CD14-positive monocyte (primary cell): ENCODE results near the gene REELD1. TPM values are rescaled to one million over a fixed set of nuclear protein-coding genes. Genes with fewer than 3 reads are reported as not detected.

Experiments used
- DNase-seq, 3 donors: peaks; one replicate each; pipeline ENCODE4 v3.0.0-alpha.2; 2011 to 2022
- H2AFZ ChIP-seq: 2 replicates; pipeline ENCODE4 v1.6.0; 2012; ENCODE audit warnings: mild to moderate bottlenecking, low read depth, low read length, inconsistent platforms; ENCODE audit not compliant: insufficient read depth, poor library complexity, severe bottlenecking
- H3K27ac ChIP-seq, 2 donors: 1 replicate in 1 of 2; 2 replicates in 1 of 2; pipeline ENCODE4 v1.5.1; 2012 to 2013; ENCODE audit warnings: low read length in 2 of 2, control low read depth in 1 of 2, inconsistent platforms in 1 of 2, low read depth in 1 of 2, mild to moderate bottlenecking in 1 of 2
- H3K27me3 ChIP-seq, 2 donors: one replicate each; pipeline versions ENCODE4 v1.6.0 to v1.6.1; 2011 to 2013; ENCODE audit warnings: low read length in 2 of 2; ENCODE audit not compliant: control insufficient read depth in 2 of 2, insufficient read depth in 2 of 2
- H3K36me3 ChIP-seq, 2 donors: replicated peaks in 1 of 2; 1 replicate in 1 of 2; 2 replicates in 1 of 2; pipeline versions ENCODE4 v1.5.1 to v1.6.1; 2012 to 2013; ENCODE audit warnings: low read length in 2 of 2, control low read depth in 1 of 2, inconsistent platforms in 1 of 2, mild to moderate bottlenecking in 1 of 2; ENCODE audit not compliant: insufficient read depth in 2 of 2, control insufficient read depth in 1 of 2
- H3K4me1 ChIP-seq, 2 donors: 1 replicate in 1 of 2; 2 replicates in 1 of 2; pipeline versions ENCODE4 v1.5.1 to v1.6.1; 2012 to 2013; ENCODE audit warnings: low read length in 2 of 2, control low read depth in 1 of 2, inconsistent platforms in 1 of 2, mild to moderate bottlenecking in 1 of 2, moderate library complexity in 1 of 2; ENCODE audit not compliant: insufficient read depth in 2 of 2, control insufficient read depth in 1 of 2
- H3K4me2 ChIP-seq: replicated peaks from 2 replicates; pipeline ENCODE3; 2012; ENCODE audit warnings: low read length, moderate library complexity, mild to moderate bottlenecking; ENCODE audit not compliant: poor library complexity, severe bottlenecking; ENCODE audit errors: extremely low read depth
- H3K4me3 ChIP-seq, 3 experiments: fragments of 200-600 bp in 1 of 3; sonication (generic) in 1 of 3; replicated peaks in 1 of 3; 1 replicate in 2 of 3; 2 replicates in 1 of 3; pipeline ENCODE4 v1.5.1; 2011 to 2013; ENCODE audit warnings: low read length in 3 of 3, mild to moderate bottlenecking in 3 of 3, control low read depth in 2 of 3, low read depth in 2 of 3, inconsistent platforms in 1 of 3, moderate library complexity in 1 of 3
- H3K79me2 ChIP-seq: 2 replicates; pipeline ENCODE4 v1.6.0; 2012; ENCODE audit warnings: mild to moderate bottlenecking, control low read depth, inconsistent platforms, low read length, moderate library complexity; ENCODE audit not compliant: insufficient read depth
- H3K9ac ChIP-seq: 2 replicates; pipeline ENCODE4 v1.6.0; 2017; ENCODE audit warnings: low read length, mild to moderate bottlenecking; ENCODE audit not compliant: insufficient read depth, poor library complexity, severe bottlenecking
- H3K9me3 ChIP-seq, 2 donors: replicated peaks in 1 of 2; 1 replicate in 1 of 2; 2 replicates in 1 of 2; pipeline versions ENCODE4 v1.5.1 to v1.6.1; 2012 to 2013; ENCODE audit warnings: low read length in 2 of 2, control low read depth in 1 of 2; ENCODE audit not compliant: control insufficient read depth in 1 of 2, insufficient read depth in 1 of 2
- H4K20me1 ChIP-seq: 2 replicates; pipeline ENCODE4 v1.6.0; 2012; ENCODE audit warnings: mild to moderate bottlenecking, low read length, control low read depth, moderate library complexity; ENCODE audit not compliant: insufficient read depth
- H3K27ac Mint-ChIP-seq, 7 donors: one replicate each; pipeline ENCODE4 v1.8.0; 2020; ENCODE audit warnings: mild to moderate bottlenecking in 7 of 7, mixed read lengths in 7 of 7, moderate library complexity in 6 of 7, inconsistent platforms in 2 of 7
- H3K27me3 Mint-ChIP-seq, 3 donors: one replicate each; pipeline ENCODE4 v1.8.0; 2021 to 2022; ENCODE audit warnings: low read depth in 3 of 3, mild to moderate bottlenecking in 3 of 3, mixed read lengths in 3 of 3, moderate library complexity in 3 of 3, inconsistent platforms in 1 of 3
- H3K36me3 Mint-ChIP-seq, 2 donors: one replicate each; pipeline ENCODE4 v1.8.0; 2020; ENCODE audit warnings: mixed read lengths in 2 of 2, inconsistent platforms in 1 of 2, mild to moderate bottlenecking in 1 of 2
- H3K4me1 Mint-ChIP-seq: one replicate; pipeline ENCODE4 v1.8.0; 2020; ENCODE audit warnings: mild to moderate bottlenecking, mixed read lengths
- H3K4me3 Mint-ChIP-seq, 2 donors: one replicate each; pipeline ENCODE4 v1.8.0; 2020; ENCODE audit warnings: mild to moderate bottlenecking in 2 of 2, mixed read lengths in 2 of 2, moderate library complexity in 1 of 2
- H3K9me3 Mint-ChIP-seq, 7 donors: one replicate each; pipeline ENCODE4 v1.8.0; 2020 to 2022; ENCODE audit warnings: mixed read lengths in 7 of 7, mild to moderate bottlenecking in 6 of 7, moderate library complexity in 6 of 7, inconsistent platforms in 2 of 7
- WGBS: methylation state at CpG from one replicate; pipeline ENCODE4 v1.1.5; 2013; ENCODE audit warnings: missing lambda C conversion rate; ENCODE audit not compliant: insufficient coverage; 5-methylcytosine and 5-hydroxymethylcytosine counted together
- intact Hi-C, 2 donors: fragments of 100-400 bp; cut with micrococcal nuclease; formaldehyde crosslinking; loops; one replicate each; pipeline versions ENCODE4 v1.15.0 to v1.15.1; 2023
- polyA plus RNA-seq, 3 donors: library from polyadenylated mRNA; depleted of rRNA in 1 of 3; unstranded in 2 of 3; stranded (reverse) in 1 of 3; fragments of 300-500 nt in 2 of 3; fragments of >200 nt in 1 of 3; fragmentation: Illumina TruSeq in 2 of 3; gene quantifications; 1 replicate in 2 of 3; 2 replicates in 1 of 3; pipeline ENCODE4 v1.2.3, GENCODE V29; 2012 to 2021
- TF ChIP-seq, protein P1 (sequence below): fragments of 200-600 bp; IDR thresholded peaks from one replicate; pipeline ENCODE4 v1.8.0; 2022; ENCODE audit warnings: antibody characterized with exemption, mild to moderate bottlenecking

REELD1 gene
- polyA plus RNA-seq, 3 donors: 1.5 TPM; not detected in 2

DNA sequence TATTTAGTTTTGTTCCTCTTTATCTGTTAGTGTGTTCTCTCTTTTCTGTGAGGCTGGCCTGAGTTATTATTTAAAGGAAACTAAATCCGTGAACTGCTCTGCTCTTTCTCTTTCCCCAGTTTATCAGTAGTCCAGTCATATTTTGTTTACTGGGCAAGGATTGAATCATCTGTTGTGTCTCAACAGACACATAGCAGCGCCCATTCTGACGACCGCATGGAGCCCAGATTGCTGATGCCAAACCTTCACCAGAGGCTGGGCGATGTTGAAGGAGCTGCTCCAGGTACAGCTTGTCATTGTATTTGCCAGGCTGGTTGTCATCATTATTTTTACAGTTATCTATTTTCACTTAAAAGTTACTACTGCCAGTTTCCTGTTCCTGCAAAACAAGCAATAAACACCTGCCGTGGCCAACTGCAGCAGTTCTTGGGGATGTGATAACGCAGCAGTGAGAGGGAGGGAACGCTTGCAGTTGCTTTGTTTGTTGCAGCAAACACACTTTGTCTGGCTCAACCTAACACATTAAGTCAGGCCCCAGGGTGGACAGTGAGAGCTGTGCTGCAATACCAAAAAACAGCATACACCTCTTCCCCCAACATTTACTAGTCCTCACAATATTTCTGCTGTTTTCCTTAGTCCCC lies 10.1 kb downstream of the REELD1 start:
- H4K20me1 ChIP-seq: no peaks in the 10 kb centered on the region
- no peaks in the 10 kb centered on the region for H3K4me1 ChIP-seq
- TF ChIP-seq, protein P1, sequence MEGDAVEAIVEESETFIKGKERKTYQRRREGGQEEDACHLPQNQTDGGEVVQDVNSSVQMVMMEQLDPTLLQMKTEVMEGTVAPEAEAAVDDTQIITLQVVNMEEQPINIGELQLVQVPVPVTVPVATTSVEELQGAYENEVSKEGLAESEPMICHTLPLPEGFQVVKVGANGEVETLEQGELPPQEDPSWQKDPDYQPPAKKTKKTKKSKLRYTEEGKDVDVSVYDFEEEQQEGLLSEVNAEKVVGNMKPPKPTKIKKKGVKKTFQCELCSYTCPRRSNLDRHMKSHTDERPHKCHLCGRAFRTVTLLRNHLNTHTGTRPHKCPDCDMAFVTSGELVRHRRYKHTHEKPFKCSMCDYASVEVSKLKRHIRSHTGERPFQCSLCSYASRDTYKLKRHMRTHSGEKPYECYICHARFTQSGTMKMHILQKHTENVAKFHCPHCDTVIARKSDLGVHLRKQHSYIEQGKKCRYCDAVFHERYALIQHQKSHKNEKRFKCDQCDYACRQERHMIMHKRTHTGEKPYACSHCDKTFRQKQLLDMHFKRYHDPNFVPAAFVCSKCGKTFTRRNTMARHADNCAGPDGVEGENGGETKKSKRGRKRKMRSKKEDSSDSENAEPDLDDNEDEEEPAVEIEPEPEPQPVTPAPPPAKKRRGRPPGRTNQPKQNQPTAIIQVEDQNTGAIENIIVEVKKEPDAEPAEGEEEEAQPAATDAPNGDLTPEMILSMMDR: no peak
- H3K9ac ChIP-seq: no peak overlapping the region
- H3K9me3 ChIP-seq: no peaks in the 10 kb centered on the region
- no peak overlapping the region for H3K4me3 Mint-ChIP-seq
- intact Hi-C loops: no loop called here
- WGBS: 90% methylated on average over 5 of the region's 8 CpGs
- peaks cover 3 to 15% (median 7%) of the 10 kb centered on the region in 3 donors for H3K27me3 Mint-ChIP-seq
- H3K27me3 ChIP-seq: no peaks in the 10 kb centered on the region
- DNase-seq: no peak
- peaks cover 0 to 2% (median 0%) of the 10 kb centered on the region in 7 donors for H3K9me3 Mint-ChIP-seq
- H3K27ac Mint-ChIP-seq: no peak overlapping the region
- H3K36me3 Mint-ChIP-seq: no peaks in the 10 kb centered on the region
- no peaks in the 10 kb centered on the region for H3K36me3 ChIP-seq
- H3K79me2 ChIP-seq: no peaks in the 10 kb centered on the region
- H3K4me3 ChIP-seq: no peak overlapping the region
- no peak overlapping the region for H2AFZ ChIP-seq
- no peak overlapping the region for H3K4me2 ChIP-seq
- no peaks in the 10 kb centered on the region for H3K4me1 Mint-ChIP-seq
- no peak overlapping the region for H3K27ac ChIP-seq

DNA sequence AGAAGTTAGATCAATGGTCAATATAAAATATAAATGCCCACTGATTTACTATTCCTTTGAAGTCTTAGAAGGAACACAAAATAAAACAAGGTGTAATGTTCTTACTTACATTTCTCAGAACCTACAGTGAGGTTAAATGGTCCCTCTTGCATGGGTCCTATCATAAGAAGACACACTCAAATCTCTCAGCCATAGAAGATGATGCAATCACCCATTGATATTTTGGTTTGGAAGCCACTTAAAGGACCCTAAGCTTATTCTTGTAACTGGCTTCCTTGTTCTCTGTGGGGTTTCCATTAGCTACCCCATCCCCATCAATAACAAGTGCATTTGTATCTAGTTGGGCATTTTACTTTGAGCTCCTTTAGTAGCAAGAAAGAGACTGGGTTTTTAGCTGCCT lies 15.1 kb downstream of the REELD1 start:
- no peaks in the 10 kb centered on the region for H3K36me3 Mint-ChIP-seq

More for the DNA sequence above, 15.1 kb downstream of the REELD1 start:
- Mint-ChIP-seq H3K27me3 (peaks cover 5 to 10% (median 9%) of the 10 kb centered on the region in 3 donors), H3K4me3 (no peak overlapping the region), H3K9me3 (peaks cover 0 to 9% (median 2%) of the 10 kb centered on the region in 7 donors), H3K4me1 (peaks cover 6% of the 10 kb centered on the region), H3K27ac (no peak overlapping the region)
- no peak overlapping the region for H3K4me2 ChIP-seq
- TF ChIP-seq, protein P1: no peak
- intact Hi-C loops: no loop called here
- H3K4me3 ChIP-seq: no peak overlapping the region
- peaks cover 0 to 5% of the 10 kb centered on the region in 2 donors for H3K9me3 ChIP-seq
- H3K36me3 ChIP-seq: no peaks in the 10 kb centered on the region
- DNase-seq: no peak
- no peak overlapping the region for H2AFZ ChIP-seq
- H3K27ac ChIP-seq: no peak overlapping the region
- no peaks in the 10 kb centered on the region for H3K4me1 ChIP-seq
- H3K9ac ChIP-seq: no peak overlapping the region
- H3K27me3 ChIP-seq: no peaks in the 10 kb centered on the region
- H4K20me1 ChIP-seq: no peaks in the 10 kb centered on the region
- H3K79me2 ChIP-seq: no peaks in the 10 kb centered on the region
